ENCODE measurements around the gene PODXL2.

DNA sequence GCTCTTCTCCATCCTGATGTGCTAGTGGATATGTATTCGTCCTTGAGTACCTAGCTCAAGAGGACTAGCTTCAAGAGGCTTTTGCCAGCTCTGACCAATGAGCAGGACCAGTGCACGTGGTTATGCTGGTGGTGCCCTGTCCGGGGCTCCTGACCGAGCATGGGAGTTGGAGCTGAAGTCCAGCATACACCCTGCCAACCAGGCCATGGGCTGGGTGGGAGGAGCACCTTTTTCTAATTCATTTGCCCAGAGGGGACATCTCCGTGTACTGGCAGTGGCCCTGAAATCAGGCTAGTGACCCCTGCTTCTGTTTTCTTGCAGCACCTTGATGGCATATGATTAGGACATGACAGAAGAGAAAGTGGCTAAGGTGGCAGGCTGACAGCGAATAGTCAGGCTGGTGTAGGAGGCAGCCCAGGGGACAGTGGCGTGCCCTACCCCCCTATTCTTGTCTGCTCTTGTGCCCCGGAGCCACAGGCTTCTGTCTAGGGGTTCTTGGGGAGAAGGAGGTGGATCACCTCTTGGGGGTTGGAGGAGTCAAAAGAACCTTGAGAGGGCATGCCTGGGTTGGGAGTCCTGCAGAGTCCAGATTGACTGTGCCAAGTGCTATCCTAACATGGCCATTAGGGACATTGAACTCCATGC, 16.5 kb downstream of the PODXL2 start:
- TF ChIP-seq, protein P1, sequence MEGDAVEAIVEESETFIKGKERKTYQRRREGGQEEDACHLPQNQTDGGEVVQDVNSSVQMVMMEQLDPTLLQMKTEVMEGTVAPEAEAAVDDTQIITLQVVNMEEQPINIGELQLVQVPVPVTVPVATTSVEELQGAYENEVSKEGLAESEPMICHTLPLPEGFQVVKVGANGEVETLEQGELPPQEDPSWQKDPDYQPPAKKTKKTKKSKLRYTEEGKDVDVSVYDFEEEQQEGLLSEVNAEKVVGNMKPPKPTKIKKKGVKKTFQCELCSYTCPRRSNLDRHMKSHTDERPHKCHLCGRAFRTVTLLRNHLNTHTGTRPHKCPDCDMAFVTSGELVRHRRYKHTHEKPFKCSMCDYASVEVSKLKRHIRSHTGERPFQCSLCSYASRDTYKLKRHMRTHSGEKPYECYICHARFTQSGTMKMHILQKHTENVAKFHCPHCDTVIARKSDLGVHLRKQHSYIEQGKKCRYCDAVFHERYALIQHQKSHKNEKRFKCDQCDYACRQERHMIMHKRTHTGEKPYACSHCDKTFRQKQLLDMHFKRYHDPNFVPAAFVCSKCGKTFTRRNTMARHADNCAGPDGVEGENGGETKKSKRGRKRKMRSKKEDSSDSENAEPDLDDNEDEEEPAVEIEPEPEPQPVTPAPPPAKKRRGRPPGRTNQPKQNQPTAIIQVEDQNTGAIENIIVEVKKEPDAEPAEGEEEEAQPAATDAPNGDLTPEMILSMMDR (IDR thresholded peaks at IDR 0.05): no peak
- no peak for TF ChIP-seq EZH2 (IDR thresholded peaks at IDR 0.05; ENCODE audit: borderline replicate concordance, insufficient read depth, low read depth, low read length, poor library complexity, severe bottlenecking)

All from B cell (primary cell).